Endothelial cell (in vitro differentiated cells): ENCODE results near the gene GPR119. TPM values are rescaled to one million over a fixed set of nuclear protein-coding genes. Genes with fewer than 3 reads are reported as not detected.
"Not testable (repeated sequence)": the region's sequence is repeated elsewhere in the genome, so short reads cannot be mapped to it uniquely, and the experiment has no call there.

Source experiments
- DNase-seq: peaks from one replicate; pipeline ENCODE4 v3.0.0; 2021; ENCODE audit warnings: low spot score
- H3K27ac Mint-ChIP-seq: one replicate; pipeline ENCODE4 v1.8.0; 2021; ENCODE audit warnings: mixed read lengths, inconsistent platforms; ENCODE audit not compliant: unreplicated experiment
- H3K27me3 Mint-ChIP-seq: one replicate; pipeline ENCODE4 v1.8.0; 2021; ENCODE audit warnings: mild to moderate bottlenecking, moderate library complexity, mixed read lengths, inconsistent platforms; ENCODE audit not compliant: unreplicated experiment
- H3K36me3 Mint-ChIP-seq: one replicate; pipeline ENCODE4 v1.8.0; 2021; ENCODE audit warnings: mild to moderate bottlenecking, low read depth, mixed read lengths, inconsistent platforms; ENCODE audit not compliant: unreplicated experiment
- H3K4me1 Mint-ChIP-seq: one replicate; pipeline ENCODE4 v1.8.0; 2021; ENCODE audit warnings: mild to moderate bottlenecking, mixed read lengths, inconsistent platforms; ENCODE audit not compliant: unreplicated experiment
- H3K4me3 Mint-ChIP-seq: one replicate; pipeline ENCODE4 v1.8.0; 2021; ENCODE audit warnings: mild to moderate bottlenecking, mixed read lengths, inconsistent platforms; ENCODE audit not compliant: unreplicated experiment
- H3K9me3 Mint-ChIP-seq: one replicate; pipeline ENCODE4 v1.8.0; 2021; ENCODE audit warnings: mixed read lengths, inconsistent platforms; ENCODE audit not compliant: unreplicated experiment
- long read RNA-seq: library from polyadenylated mRNA; unstranded; transcript quantifications from one replicate; pipeline ENCODE4 v2.0.0, GENCODE V29; 2020; ENCODE audit not compliant: unreplicated experiment
- total RNA-seq: library from RNA; stranded (reverse); fragmentation: NEBNext Ultra II Directional; extraction: Animal tissue kit (Norgen Biotek cat#: 25700); gene quantifications from one replicate; pipeline ENCODE4 v1.2.1, GENCODE V29; 2021; ENCODE audit not compliant: unreplicated experiment
- TF ChIP-seq, protein P1 (sequence below): fragments of 200-600 bp; sonication (generic); IDR thresholded peaks from one replicate; pipeline ENCODE4 v1.5.0; 2021; ENCODE audit warnings: antibody characterized with exemption; ENCODE audit not compliant: unreplicated experiment

The GPR119 gene
- total RNA-seq, result not detected
- long read RNA-seq, result 0 reads

DNA sequence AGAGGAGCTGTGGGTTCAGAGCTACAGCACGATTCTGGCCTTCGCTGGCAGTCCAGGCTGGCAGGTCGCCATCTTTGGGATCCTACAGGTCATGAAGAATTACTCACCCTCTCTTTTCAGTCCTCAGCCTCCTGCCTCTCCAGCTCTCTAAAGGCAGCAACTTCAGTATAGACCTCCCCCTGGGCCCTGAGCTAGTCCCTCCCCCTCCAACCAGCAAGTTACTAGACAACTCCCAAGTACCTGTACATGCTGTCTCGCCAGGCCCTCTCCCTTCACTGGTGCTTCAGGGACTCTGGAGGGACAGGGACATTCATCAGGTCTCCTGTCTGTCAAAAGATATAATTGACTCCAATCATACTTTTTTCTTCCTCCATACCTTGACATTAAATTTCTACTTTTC lies at the start of gene GPR119:
Gene GPR119 (minus strand): TSS at position 155 of the 400 bp plus-strand sequence. CDS start 227 bp downstream, outside the sequence.
- TF ChIP-seq, protein P1, sequence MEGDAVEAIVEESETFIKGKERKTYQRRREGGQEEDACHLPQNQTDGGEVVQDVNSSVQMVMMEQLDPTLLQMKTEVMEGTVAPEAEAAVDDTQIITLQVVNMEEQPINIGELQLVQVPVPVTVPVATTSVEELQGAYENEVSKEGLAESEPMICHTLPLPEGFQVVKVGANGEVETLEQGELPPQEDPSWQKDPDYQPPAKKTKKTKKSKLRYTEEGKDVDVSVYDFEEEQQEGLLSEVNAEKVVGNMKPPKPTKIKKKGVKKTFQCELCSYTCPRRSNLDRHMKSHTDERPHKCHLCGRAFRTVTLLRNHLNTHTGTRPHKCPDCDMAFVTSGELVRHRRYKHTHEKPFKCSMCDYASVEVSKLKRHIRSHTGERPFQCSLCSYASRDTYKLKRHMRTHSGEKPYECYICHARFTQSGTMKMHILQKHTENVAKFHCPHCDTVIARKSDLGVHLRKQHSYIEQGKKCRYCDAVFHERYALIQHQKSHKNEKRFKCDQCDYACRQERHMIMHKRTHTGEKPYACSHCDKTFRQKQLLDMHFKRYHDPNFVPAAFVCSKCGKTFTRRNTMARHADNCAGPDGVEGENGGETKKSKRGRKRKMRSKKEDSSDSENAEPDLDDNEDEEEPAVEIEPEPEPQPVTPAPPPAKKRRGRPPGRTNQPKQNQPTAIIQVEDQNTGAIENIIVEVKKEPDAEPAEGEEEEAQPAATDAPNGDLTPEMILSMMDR, result no peak
- Mint-ChIP-seq H3K36me3 (no peaks in the 10 kb centered on the region), H3K9me3 (no peaks in the 10 kb centered on the region), H3K27me3 (no peaks in the 10 kb centered on the region), H3K4me1 (no peaks in the 10 kb centered on the region), H3K27ac (no peak within 1 kb of the TSS), H3K4me3 (no peak within 1 kb of the TSS)
- no peak for DNase-seq

DNA sequence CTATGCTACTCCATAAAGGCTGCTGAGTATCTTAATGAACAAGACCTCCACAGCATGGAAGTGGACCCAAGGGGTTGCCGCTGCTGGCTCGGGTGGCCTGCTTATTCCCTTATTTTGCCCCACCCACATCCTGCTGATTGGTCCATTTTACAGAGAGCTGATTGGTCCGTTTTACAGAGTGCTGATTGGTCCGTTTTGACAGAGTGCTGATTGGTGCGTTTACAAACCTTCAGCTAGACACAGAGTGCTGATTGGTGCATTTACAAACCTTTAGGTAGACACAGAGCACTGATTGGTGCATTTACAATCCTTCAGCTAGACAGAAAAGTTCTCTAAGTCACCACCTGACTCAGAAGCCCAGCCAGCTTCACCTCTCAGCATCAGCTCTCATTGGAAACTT lies 43.8 kb upstream of the GPR119 start:
- not testable (repeated sequence) for H3K27me3 Mint-ChIP-seq, H3K27ac Mint-ChIP-seq, H3K9me3 Mint-ChIP-seq, DNase-seq, H3K4me3 Mint-ChIP-seq, H3K4me1 Mint-ChIP-seq, H3K36me3 Mint-ChIP-seq

DNA sequence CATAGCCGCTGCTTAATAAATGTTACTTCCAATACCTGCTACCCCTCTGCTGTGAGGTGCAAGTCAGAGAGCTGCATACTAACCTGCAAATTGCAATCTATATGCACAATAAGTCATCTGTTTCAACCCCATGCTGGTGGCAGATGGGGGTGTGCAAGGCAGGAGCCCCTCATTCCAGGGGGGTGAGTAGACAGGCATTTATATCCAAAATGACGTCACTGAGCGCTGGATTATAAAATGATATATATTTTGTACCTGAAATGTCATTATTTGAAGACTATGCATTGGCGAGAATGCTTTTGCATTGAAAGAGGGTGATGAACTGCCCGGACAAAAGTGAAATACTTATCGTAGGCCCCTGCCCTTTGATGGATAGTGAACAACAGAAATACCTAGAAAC lies 41.1 kb upstream of the GPR119 start:
- Mint-ChIP-seq H3K9me3 (no peaks in the 10 kb centered on the region), H3K4me1 (no peaks in the 10 kb centered on the region), H3K36me3 (peaks cover 4% of the 10 kb centered on the region), H3K27me3 (no peaks in the 10 kb centered on the region), H3K27ac (no peak overlapping the region), H3K4me3 (no peak overlapping the region)
- DNase-seq, result no peak
- TF ChIP-seq, protein P1, result no peak

DNA sequence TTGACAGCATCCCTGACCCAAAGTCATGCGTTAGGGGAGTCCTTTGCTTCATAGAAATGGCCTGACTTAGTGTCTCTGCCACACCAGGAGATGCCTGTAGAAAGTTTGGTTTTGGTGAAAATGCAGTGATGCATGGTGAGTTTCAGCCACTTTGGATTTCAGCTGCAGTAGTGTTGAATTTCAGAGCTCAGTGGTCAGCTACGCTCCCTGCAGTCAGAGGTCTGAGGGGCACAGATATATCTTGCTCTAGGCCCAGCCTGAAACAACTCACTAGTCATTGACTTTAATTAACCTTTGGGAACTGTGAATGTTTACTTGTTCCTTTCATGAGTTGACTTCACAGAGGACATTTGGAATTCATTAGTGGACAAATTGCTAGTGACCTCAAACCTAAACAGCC lies 33.8 kb upstream of the GPR119 start:
- TF ChIP-seq, protein P1, result no peak
- H3K9me3 Mint-ChIP-seq, result no peaks in the 10 kb centered on the region

DNA sequence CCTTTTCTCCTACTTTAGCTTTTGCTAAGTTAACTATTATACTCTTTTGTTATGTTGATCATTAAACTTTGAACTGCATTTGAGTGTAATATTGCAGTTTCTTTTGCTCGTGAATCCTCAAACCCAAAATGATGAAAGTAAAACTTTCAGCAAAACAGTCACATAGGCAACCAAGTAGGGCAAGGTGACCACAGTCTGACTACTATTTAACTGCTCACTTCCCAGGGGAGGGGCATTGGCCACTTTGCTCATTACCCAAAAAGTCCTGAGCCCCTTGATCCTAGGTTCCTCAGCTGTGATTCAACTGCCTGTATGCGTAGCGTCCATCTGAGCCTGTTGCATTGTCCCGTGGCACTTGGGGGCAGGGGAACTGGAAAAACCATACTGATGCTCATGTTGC lies 33.3 kb upstream of the GPR119 start:
- Mint-ChIP-seq H3K4me3 (no peak overlapping the region), H3K4me1 (no peaks in the 10 kb centered on the region), H3K27ac (no peak overlapping the region), H3K9me3 (no peaks in the 10 kb centered on the region), H3K36me3 (no peaks in the 10 kb centered on the region), H3K27me3 (no peaks in the 10 kb centered on the region)
- DNase-seq, result no peak
- TF ChIP-seq, protein P1, result no peak

More for the DNA sequence above, 33.8 kb upstream of the GPR119 start:
- H3K4me3 Mint-ChIP-seq, result no peak overlapping the region
- no peak for DNase-seq
- H3K27me3 Mint-ChIP-seq, result no peaks in the 10 kb centered on the region
- H3K27ac Mint-ChIP-seq, result no peak overlapping the region
- H3K4me1 Mint-ChIP-seq, result no peaks in the 10 kb centered on the region
- H3K36me3 Mint-ChIP-seq, result no peaks in the 10 kb centered on the region
